CD8-positive, alpha-beta memory T cell (primary cell): ENCODE measurements around the gene FSCN2. TPM values are rescaled to one million over a fixed set of nuclear protein-coding genes. Genes with fewer than 3 reads are reported as not detected.

Source experiments
- CTCF ChIA-PET: fragments of 350-600 bp; sonication (Branson Sonifier 250); formaldehyde crosslinking; loops from one replicate; lab custom pipeline; 2021; ENCODE audit warnings: antibody characterized with exemption; lab: Charles Lee
- POLR2A ChIA-PET: fragments of 350-600 bp; sonication (Branson Sonifier 250); formaldehyde crosslinking; loops from one replicate; lab custom pipeline; 2021; ENCODE audit warnings: antibody characterized with exemption; lab: Charles Lee
- DNase-seq, 5 donors: peaks; one replicate each; pipeline versions ENCODE4 v3.0.0 to v3.0.0-alpha.2; 2020 to 2022; ENCODE audit warnings: mixed read lengths in 1 of 5
- H3K27ac ChIP-seq: one replicate; pipeline ENCODE4 v1.7.0; 2013; ENCODE audit warnings: low read depth, mild to moderate bottlenecking, low read length, moderate library complexity
- H3K27me3 ChIP-seq: 2 replicates; pipeline ENCODE4 v1.7.0; 2013; ENCODE audit warnings: low read length, mild to moderate bottlenecking; ENCODE audit not compliant: insufficient read depth, poor library complexity, severe bottlenecking
- H3K36me3 ChIP-seq: 2 replicates; pipeline ENCODE4 v1.7.0; 2013; ENCODE audit warnings: mild to moderate bottlenecking, low read length, moderate library complexity; ENCODE audit not compliant: insufficient read depth
- H3K4me1 ChIP-seq: 2 replicates; pipeline ENCODE4 v1.7.0; 2013; ENCODE audit warnings: mild to moderate bottlenecking, low read length, moderate library complexity; ENCODE audit not compliant: insufficient read depth
- H3K4me3 ChIP-seq: 2 replicates; pipeline ENCODE4 v1.7.0; 2013; ENCODE audit warnings: mild to moderate bottlenecking, low read length
- H3K9me3 ChIP-seq: 2 replicates; pipeline ENCODE4 v1.7.0; 2013; ENCODE audit warnings: mild to moderate bottlenecking, low read length
- H3K27ac Mint-ChIP-seq, 8 donors: one replicate each; pipeline ENCODE4 v1.8.0; 2020 to 2021; ENCODE audit warnings: mixed read lengths in 8 of 8, mild to moderate bottlenecking in 6 of 8, inconsistent platforms in 3 of 8, moderate library complexity in 3 of 8
- H3K27me3 Mint-ChIP-seq, 2 donors: one replicate each; pipeline ENCODE4 v1.8.0; 2020 to 2021; ENCODE audit warnings: mixed read lengths in 2 of 2, mild to moderate bottlenecking in 1 of 2, moderate library complexity in 1 of 2
- H3K36me3 Mint-ChIP-seq, 3 donors: one replicate each; pipeline ENCODE4 v1.8.0; 2020 to 2021; ENCODE audit warnings: mixed read lengths in 3 of 3, inconsistent platforms in 1 of 3, mild to moderate bottlenecking in 1 of 3
- H3K4me1 Mint-ChIP-seq, 3 donors: one replicate each; pipeline ENCODE4 v1.8.0; 2020 to 2021; ENCODE audit warnings: mixed read lengths in 3 of 3, inconsistent platforms in 1 of 3, mild to moderate bottlenecking in 1 of 3
- H3K4me3 Mint-ChIP-seq, 7 donors: one replicate each; pipeline ENCODE4 v1.8.0; 2020 to 2021; ENCODE audit warnings: mixed read lengths in 7 of 7, mild to moderate bottlenecking in 6 of 7, moderate library complexity in 4 of 7, inconsistent platforms in 2 of 7
- H3K9me3 Mint-ChIP-seq, 5 donors: one replicate each; pipeline ENCODE4 v1.8.0; 2020 to 2022; ENCODE audit warnings: mixed read lengths in 5 of 5, mild to moderate bottlenecking in 3 of 5, moderate library complexity in 2 of 5, inconsistent platforms in 1 of 5
- polyA plus RNA-seq: library from polyadenylated mRNA; unstranded; fragments of 300-500 nt; fragmentation: Illumina TruSeq; gene quantifications from one replicate; pipeline ENCODE4 v1.2.3, GENCODE V29; 2021
- total RNA-seq, 2 experiments: library from RNA; stranded (reverse); gene quantifications; one replicate each; pipeline ENCODE4 v1.2.3, GENCODE V29; 2021

Gene FSCN2
- total and polyA plus RNA-seq, 3 experiments from 2014 or later, result 0.46 to 0.49 TPM; not detected in 1

DNA sequence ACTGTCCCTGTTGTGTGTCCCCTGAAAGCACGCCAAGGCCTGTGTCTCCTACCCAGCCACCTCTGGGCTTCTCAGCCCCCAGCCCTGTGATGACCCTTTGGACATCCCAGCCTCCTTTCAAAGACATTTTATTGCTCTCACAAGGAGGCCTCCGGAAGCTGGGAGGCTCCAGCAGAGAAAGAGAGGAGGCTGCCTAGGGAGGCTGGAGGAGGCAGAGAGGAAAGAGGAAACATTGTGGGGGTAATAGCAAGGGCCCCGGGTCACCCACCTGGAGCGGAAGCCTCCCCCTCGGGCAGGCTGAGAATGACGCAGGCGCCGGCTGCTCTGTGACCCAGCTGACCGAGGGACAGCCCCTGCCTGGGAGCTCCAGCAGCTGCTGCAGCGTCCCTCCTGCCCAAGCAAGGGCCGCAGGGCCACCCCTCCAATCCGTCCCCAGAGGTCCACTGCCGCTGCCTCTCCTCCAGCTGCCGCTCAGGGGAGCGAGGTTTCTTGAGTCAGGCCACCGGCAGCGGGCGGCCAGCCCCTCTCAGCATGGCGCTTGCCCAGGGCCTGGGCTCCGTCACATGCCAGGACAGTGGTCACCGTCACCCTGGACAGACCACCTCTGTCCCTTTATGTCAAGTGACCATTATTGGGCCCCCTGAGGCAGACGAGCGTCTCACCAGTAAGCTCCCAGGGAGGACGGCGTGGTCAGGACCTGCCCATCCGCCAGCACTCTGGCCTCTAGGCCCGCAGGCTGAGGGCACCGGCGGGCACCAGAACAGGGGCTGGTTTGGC is 44.9 kb upstream of the FSCN2 start:
- peaks cover 20% of the 10 kb centered on the region for H3K27me3 ChIP-seq
- H3K9me3 ChIP-seq, result no peaks in the 10 kb centered on the region
- CTCF ChIA-PET, result interaction anchor here (1.2 to 4.2 kb wide), 5 partner anchors 9 to 228 kb away, joined by 3 to 40 read pairs (median 6); no protein-coding TSS in a partner anchor
- Mint-ChIP-seq H3K27ac (no peak overlapping the region), H3K9me3 (no peaks in the 10 kb centered on the region), H3K27me3 (peaks cover 20 to 40% of the 10 kb centered on the region in 2 donors), H3K4me1 (peaks cover 4 to 26% (median 11%) of the 10 kb centered on the region in 3 donors), H3K36me3 (no peaks in the 10 kb centered on the region), H3K4me3 (peak overlapping the region in 4 of 7 donors; percentile 27 to 56 (median 40))
- H3K4me1 ChIP-seq, result peaks cover 20% of the 10 kb centered on the region
- H3K27ac ChIP-seq, result no peak overlapping the region
- peak in 2 of 5 donors; percentile 17 to 32 for DNase-seq
- no peak overlapping the region for H3K4me3 ChIP-seq
- POLR2A ChIA-PET, result interaction anchor here (0.5 kb wide), 1 partner anchor 1764 kb away, joined by 3 read pairs; no protein-coding TSS in a partner anchor
- no peaks in the 10 kb centered on the region for H3K36me3 ChIP-seq

GRCh38 chr17:81483862-81484194 is 44.3 kb upstream of the FSCN2 start:
- Histone ChIP-seq H3K4me3 (peak overlapping the region; percentile 37), H3K4me1 (peaks cover 20% of the 10 kb centered on the region)
- H3K9me3 Mint-ChIP-seq, result no peaks in the 10 kb centered on the region

GRCh38 chr17:81484195-81484979 is 43.8 kb upstream of the FSCN2 start:
- H3K9me3 Mint-ChIP-seq, result no peaks in the 10 kb centered on the region
- H3K4me1 ChIP-seq, result peaks cover 20% of the 10 kb centered on the region

More at GRCh38 chr17:81483862-81484194, 44.3 kb upstream of the FSCN2 start:
- Mint-ChIP-seq H3K4me3 (peak overlapping the region in 2 of 7 donors; percentile 47 to 66), H3K36me3 (no peaks in the 10 kb centered on the region), H3K27ac (no peak overlapping the region), H3K4me1 (peaks cover 4 to 26% (median 11%) of the 10 kb centered on the region in 3 donors), H3K27me3 (peaks cover 20 to 40% of the 10 kb centered on the region in 2 donors)
- ChIA-PET CTCF (interaction anchor here (1.2 to 4.2 kb wide), 4 partner anchors 9 to 229 kb away, joined by 3 to 40 read pairs (median 17); no protein-coding TSS in a partner anchor), POLR2A (interaction anchor here (0.6 to 1.2 kb wide), 2 partner anchors 29 to 715 kb away, joined by 4 to 6 read pairs; partner anchors contain the start of gene ACTG1)
- Histone ChIP-seq H3K27me3 (peaks cover 20% of the 10 kb centered on the region), H3K27ac (no peak overlapping the region), H3K36me3 (no peaks in the 10 kb centered on the region), H3K9me3 (no peaks in the 10 kb centered on the region)
- no peak for DNase-seq

GRCh38 chr17:81486199-81486810 is 41.9 kb upstream of the FSCN2 start:
- Mint-ChIP-seq H3K36me3 (no peaks in the 10 kb centered on the region), H3K4me1 (peaks cover 4 to 27% (median 10%) of the 10 kb centered on the region in 3 donors), H3K27ac (peak overlapping the region in 1 of 8 donors; percentile 15), H3K27me3 (peaks cover 20 to 26% of the 10 kb centered on the region in 2 donors), H3K9me3 (no peaks in the 10 kb centered on the region), H3K4me3 (peak overlapping the region in 4 of 7 donors; percentile 15 to 76 (median 30))
- POLR2A ChIA-PET, result no interaction called here
- Histone ChIP-seq H3K4me1 (peaks cover 11% of the 10 kb centered on the region), H3K9me3 (no peaks in the 10 kb centered on the region), H3K4me3 (no peak overlapping the region), H3K36me3 (no peaks in the 10 kb centered on the region), H3K27ac (no peak overlapping the region), H3K27me3 (peaks cover 13% of the 10 kb centered on the region)
- CTCF ChIA-PET, result interaction anchor here (3.2 to 4.2 kb wide), 2 partner anchors 194 to 231 kb away, joined by 28 to 40 read pairs; no protein-coding TSS in a partner anchor
- DNase-seq, result no peak

More at GRCh38 chr17:81484195-81484979, 43.8 kb upstream of the FSCN2 start:
- H3K4me3 ChIP-seq, result peak overlapping the region; percentile 37
- H3K27me3 ChIP-seq, result peaks cover 20% of the 10 kb centered on the region
- Mint-ChIP-seq H3K4me3 (peak overlapping the region in 2 of 7 donors; percentile 47 to 66), H3K4me1 (peaks cover 4 to 26% (median 11%) of the 10 kb centered on the region in 3 donors), H3K27me3 (peaks cover 20 to 36% of the 10 kb centered on the region in 2 donors), H3K36me3 (no peaks in the 10 kb centered on the region), H3K27ac (no peak overlapping the region)
- POLR2A ChIA-PET, result interaction anchor here (0.6 to 1.2 kb wide), 5 partner anchors 26 to 715 kb away, joined by 3 to 6 read pairs (median 3); partner anchors contain the start of gene ACTG1
- DNase-seq, result peak; percentile 79 to 87 (median 82)
- CTCF ChIA-PET, result interaction anchor here (0.7 to 4.2 kb wide), 21 partner anchors 9 to 493 kb away, joined by 3 to 40 read pairs (median 4); partner anchors contain the start of genes CHMP6 and SLC38A10
- no peaks in the 10 kb centered on the region for H3K36me3 ChIP-seq
- H3K9me3 ChIP-seq, result no peaks in the 10 kb centered on the region
- peak overlapping the region; percentile 31 for H3K27ac ChIP-seq

- Mint-ChIP-seq H3K4me3 (peak overlapping the region in 5 of 7 donors; percentile 50 to 90 (median 51)), H3K27ac (no peak overlapping the region), H3K36me3 (no peaks in the 10 kb centered on the region), H3K4me1 (peaks cover 0 to 22% (median 7%) of the 10 kb centered on the region in 3 donors), H3K9me3 (no peaks in the 10 kb centered on the region), H3K27me3 (peaks cover 15 to 20% of the 10 kb centered on the region in 2 donors)
- CTCF ChIA-PET, result interaction anchor here (4.2 kb wide), 1 partner anchor 232 kb away, joined by 40 read pairs; no protein-coding TSS in a partner anchor
- Histone ChIP-seq H3K4me3 (no peak overlapping the region), H3K27ac (no peak overlapping the region), H3K36me3 (no peaks in the 10 kb centered on the region), H3K4me1 (peaks cover 11% of the 10 kb centered on the region), H3K27me3 (peaks cover 8% of the 10 kb centered on the region), H3K9me3 (no peaks in the 10 kb centered on the region)
- POLR2A ChIA-PET, result no interaction called here
- no peak for DNase-seq
Measured at GRCh38 chr17:81487089-81487486, 41.1 kb upstream of the FSCN2 start.

- Mint-ChIP-seq H3K36me3 (no peaks in the 10 kb centered on the region), H3K4me3 (peak overlapping the region in 5 of 7 donors; percentile 50 to 90 (median 51)), H3K27me3 (peaks cover 10 to 14% of the 10 kb centered on the region in 2 donors), H3K27ac (no peak overlapping the region), H3K9me3 (no peaks in the 10 kb centered on the region), H3K4me1 (peaks cover 0 to 17% (median 6%) of the 10 kb centered on the region in 3 donors)
- POLR2A ChIA-PET, result interaction anchor here (0.6 to 1.4 kb wide), 2 partner anchors 23 to 90 kb away, joined by 3 read pairs; no protein-coding TSS in a partner anchor
- Histone ChIP-seq H3K27me3 (peaks cover 8% of the 10 kb centered on the region), H3K27ac (peak overlapping the region; percentile 59), H3K36me3 (no peaks in the 10 kb centered on the region), H3K4me3 (no peak overlapping the region), H3K4me1 (peaks cover 11% of the 10 kb centered on the region), H3K9me3 (no peaks in the 10 kb centered on the region)
- CTCF ChIA-PET, result no interaction called here
- DNase-seq, result peak; percentile 58 to 80 (median 65)
Measured at GRCh38 chr17:81487487-81488275, 40.5 kb upstream of the FSCN2 start.
